ENCODE measurements around the gene ATG5. TPM values are rescaled to one million over a fixed set of nuclear protein-coding genes. Genes with fewer than 3 reads are reported as not detected.
A peak's percentile ranks its signal among the peaks of the same experiment; 100 is the strongest.

ATG5 gene
- total RNA-seq, 3 donors from 2014 or later (not counting 1 experiment from before 2014, with no cell fraction given), result 27.5 to 39.0 (median 35.4) TPM

DNA sequence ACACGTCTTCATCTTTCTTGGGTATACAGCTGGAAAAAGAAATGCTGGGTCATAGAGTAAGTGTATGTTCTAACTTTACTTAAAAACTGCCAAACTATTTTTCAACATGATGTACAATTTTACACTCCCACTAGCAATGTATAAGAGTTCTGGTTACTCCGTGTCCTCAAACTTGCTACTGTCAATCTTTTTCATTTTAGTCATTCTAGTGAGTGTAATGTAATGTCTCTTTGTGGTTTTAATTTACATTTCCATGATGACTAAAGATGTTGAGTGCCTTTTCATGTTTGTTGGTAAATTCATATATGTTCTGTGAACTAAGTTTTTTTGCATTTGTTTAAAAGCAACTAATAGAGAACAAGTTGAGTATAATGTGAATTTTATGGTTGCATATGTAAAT lies 43.9 kb downstream of the ATG5 start:
- ATAC-seq, result no peak
- Mint-ChIP-seq H3K36me3 (peaks cover 9% of the 10 kb centered on the region), H3K4me3 (no peak overlapping the region), H3K27me3 (ENCODE audit: low read depth in 2 of 2) (no peaks in the 10 kb centered on the region), H3K27ac (no peak overlapping the region), H3K9me3 (no peaks in the 10 kb centered on the region), H3K4me1 (peaks cover 39 to 56% of the 10 kb centered on the region in 2 donors)
- DNase-seq, result no peak
- no CpG with 5 or more reads among the region's 2 CpGs for WGBS (ENCODE audit: insufficient coverage)
- intact Hi-C loops (cut with micrococcal nuclease), result no loop called here
- Histone ChIP-seq H3K4me3 (ENCODE audit: low read length) (no peak overlapping the region), H3K36me3 (ENCODE audit: control insufficient read depth, insufficient read depth, low read length) (peaks cover 17% of the 10 kb centered on the region), H3K9me3 (ENCODE audit: control insufficient read depth, insufficient read depth, low read length) (no peaks in the 10 kb centered on the region), H3K27me3 (ENCODE audit: control insufficient read depth, insufficient read depth, low read length) (no peaks in the 10 kb centered on the region), H3K4me1 (ENCODE audit: control insufficient read depth, insufficient read depth, low read length) (no peaks in the 10 kb centered on the region), H3K27ac (ENCODE audit: low read length) (no peak overlapping the region)
- TF ChIP-seq, protein P1, sequence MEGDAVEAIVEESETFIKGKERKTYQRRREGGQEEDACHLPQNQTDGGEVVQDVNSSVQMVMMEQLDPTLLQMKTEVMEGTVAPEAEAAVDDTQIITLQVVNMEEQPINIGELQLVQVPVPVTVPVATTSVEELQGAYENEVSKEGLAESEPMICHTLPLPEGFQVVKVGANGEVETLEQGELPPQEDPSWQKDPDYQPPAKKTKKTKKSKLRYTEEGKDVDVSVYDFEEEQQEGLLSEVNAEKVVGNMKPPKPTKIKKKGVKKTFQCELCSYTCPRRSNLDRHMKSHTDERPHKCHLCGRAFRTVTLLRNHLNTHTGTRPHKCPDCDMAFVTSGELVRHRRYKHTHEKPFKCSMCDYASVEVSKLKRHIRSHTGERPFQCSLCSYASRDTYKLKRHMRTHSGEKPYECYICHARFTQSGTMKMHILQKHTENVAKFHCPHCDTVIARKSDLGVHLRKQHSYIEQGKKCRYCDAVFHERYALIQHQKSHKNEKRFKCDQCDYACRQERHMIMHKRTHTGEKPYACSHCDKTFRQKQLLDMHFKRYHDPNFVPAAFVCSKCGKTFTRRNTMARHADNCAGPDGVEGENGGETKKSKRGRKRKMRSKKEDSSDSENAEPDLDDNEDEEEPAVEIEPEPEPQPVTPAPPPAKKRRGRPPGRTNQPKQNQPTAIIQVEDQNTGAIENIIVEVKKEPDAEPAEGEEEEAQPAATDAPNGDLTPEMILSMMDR (IDR thresholded peaks at IDR 0.05), result no peak

DNA sequence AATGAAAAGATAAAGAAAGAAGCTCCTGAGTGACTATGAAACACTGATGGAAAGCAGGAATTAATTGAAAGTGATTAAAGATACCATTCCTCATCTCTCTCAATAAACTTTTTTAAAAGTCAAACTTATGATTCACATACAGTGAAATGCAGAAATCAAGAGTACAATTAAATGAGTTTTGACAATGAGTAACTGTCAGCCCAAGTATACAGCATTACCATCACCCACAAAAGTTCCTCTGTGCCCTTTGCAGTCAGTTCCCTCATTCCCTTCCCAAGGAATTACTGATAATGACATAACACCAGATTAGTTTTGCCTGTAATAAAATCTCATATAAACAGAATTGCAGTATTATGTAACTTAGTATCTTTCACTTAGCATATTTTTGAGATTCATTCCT lies 44.5 kb downstream of the ATG5 start:
- Histone ChIP-seq H3K27ac (ENCODE audit: low read length) (no peak overlapping the region), H3K36me3 (ENCODE audit: control insufficient read depth, insufficient read depth, low read length) (peaks cover 18% of the 10 kb centered on the region), H3K27me3 (ENCODE audit: control insufficient read depth, insufficient read depth, low read length) (no peaks in the 10 kb centered on the region), H3K4me3 (ENCODE audit: low read length) (no peak overlapping the region), H3K9me3 (ENCODE audit: control insufficient read depth, insufficient read depth, low read length) (no peaks in the 10 kb centered on the region), H3K4me1 (ENCODE audit: control insufficient read depth, insufficient read depth, low read length) (no peaks in the 10 kb centered on the region)
- intact Hi-C loops (cut with micrococcal nuclease), result no loop called here
- peak overlapping the region in 1 of 2 donors; percentile 36 for H3K27ac Mint-ChIP-seq
- no peaks in the 10 kb centered on the region for H3K9me3 Mint-ChIP-seq
- DNase-seq (no peak), ATAC-seq (no peak)
- H3K4me3 Mint-ChIP-seq, result no peak overlapping the region
- H3K36me3 Mint-ChIP-seq, result peaks cover 9% of the 10 kb centered on the region
- peaks cover 38 to 50% of the 10 kb centered on the region in 2 donors for H3K4me1 Mint-ChIP-seq
- no peaks in the 10 kb centered on the region for H3K27me3 Mint-ChIP-seq (ENCODE audit: low read depth in 2 of 2)
- TF ChIP-seq, protein P1 (IDR thresholded peaks at IDR 0.05), result no peak

DNA sequence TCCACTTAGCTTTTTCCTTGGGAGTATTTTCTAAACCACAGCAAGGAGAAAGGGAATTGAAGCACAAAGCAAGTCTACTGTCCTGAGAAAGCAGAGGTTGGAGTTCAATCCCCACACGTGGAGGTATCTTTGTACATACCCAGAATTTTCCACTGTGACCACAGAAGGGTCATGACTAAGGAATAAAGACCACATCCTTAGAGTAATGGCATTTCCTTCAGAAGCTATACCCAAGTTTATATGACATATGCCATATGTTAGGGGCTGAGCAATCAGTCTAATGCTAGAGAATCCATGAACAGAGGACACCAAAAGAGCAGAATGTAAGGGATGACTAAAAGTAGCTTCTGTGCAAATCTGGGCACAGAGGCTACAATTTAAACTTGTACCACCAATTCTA lies 46.4 kb downstream of the ATG5 start:
- no peaks in the 10 kb centered on the region for H3K9me3 Mint-ChIP-seq
- H3K4me1 Mint-ChIP-seq, result peaks cover 29 to 39% of the 10 kb centered on the region in 2 donors
- intact Hi-C loops (cut with micrococcal nuclease), result no loop called here
- H3K4me3 ChIP-seq (ENCODE audit: low read length), result no peak overlapping the region
- peaks cover 9% of the 10 kb centered on the region for H3K36me3 Mint-ChIP-seq
- DNase-seq, result no peak
- no peak overlapping the region for H3K4me3 Mint-ChIP-seq
- no peak overlapping the region for H3K27ac ChIP-seq (ENCODE audit: low read length)
- WGBS (ENCODE audit: insufficient coverage), result 67% methylated on average over 1 of the region's 1 CpG
- H3K27ac Mint-ChIP-seq, result peak overlapping the region in 1 of 2 donors; percentile 43
- H3K27me3 ChIP-seq (ENCODE audit: control insufficient read depth, insufficient read depth, low read length), result no peaks in the 10 kb centered on the region
- no peaks in the 10 kb centered on the region for H3K9me3 ChIP-seq (ENCODE audit: control insufficient read depth, insufficient read depth, low read length)
- H3K27me3 Mint-ChIP-seq (ENCODE audit: low read depth in 2 of 2), result no peaks in the 10 kb centered on the region
- no peak for ATAC-seq
- TF ChIP-seq, protein P1 (IDR thresholded peaks at IDR 0.05), result no peak
- no peaks in the 10 kb centered on the region for H3K4me1 ChIP-seq (ENCODE audit: control insufficient read depth, insufficient read depth, low read length)
- peaks cover 18% of the 10 kb centered on the region for H3K36me3 ChIP-seq (ENCODE audit: control insufficient read depth, insufficient read depth, low read length)

DNA sequence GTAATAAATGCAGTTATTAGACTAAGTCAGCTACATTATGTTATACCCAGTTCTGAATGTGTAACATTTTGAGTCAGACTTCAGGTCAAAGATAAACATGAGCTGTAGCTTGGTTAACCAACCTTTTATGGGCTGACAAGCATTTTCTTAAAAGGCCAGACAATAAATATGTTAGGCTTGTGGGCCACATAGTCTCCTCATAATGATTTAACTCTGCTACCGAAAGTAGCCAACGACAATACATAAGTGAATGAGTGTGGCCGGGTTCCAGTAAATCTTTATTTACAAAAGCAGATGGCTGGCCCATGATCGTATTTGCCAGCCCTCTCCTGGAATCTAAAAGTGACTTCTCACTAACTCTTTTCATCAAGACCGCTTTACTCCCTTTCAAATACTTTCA lies 49.9 kb downstream of the ATG5 start:
- peaks cover 14 to 18% of the 10 kb centered on the region in 2 donors for H3K4me1 Mint-ChIP-seq
- WGBS (ENCODE audit: insufficient coverage), result 87% methylated on average over 5 of the region's 5 CpGs
- no peak overlapping the region for H3K27ac Mint-ChIP-seq
- H3K36me3 Mint-ChIP-seq, result peaks cover 9% of the 10 kb centered on the region
- peaks cover 18% of the 10 kb centered on the region for H3K36me3 ChIP-seq (ENCODE audit: control insufficient read depth, insufficient read depth, low read length)
- ATAC-seq, result no peak
- H3K9me3 ChIP-seq (ENCODE audit: control insufficient read depth, insufficient read depth, low read length), result no peaks in the 10 kb centered on the region
- intact Hi-C loops (cut with micrococcal nuclease), result no loop called here
- no peaks in the 10 kb centered on the region for H3K4me1 ChIP-seq (ENCODE audit: control insufficient read depth, insufficient read depth, low read length)
- no peaks in the 10 kb centered on the region for H3K27me3 ChIP-seq (ENCODE audit: control insufficient read depth, insufficient read depth, low read length)
- H3K27me3 Mint-ChIP-seq (ENCODE audit: low read depth in 2 of 2), result no peaks in the 10 kb centered on the region
- DNase-seq, result no peak
- no peaks in the 10 kb centered on the region for H3K9me3 Mint-ChIP-seq
- H3K4me3 Mint-ChIP-seq, result no peak overlapping the region
- no peak overlapping the region for H3K4me3 ChIP-seq (ENCODE audit: low read length)
- TF ChIP-seq, protein P1 (IDR thresholded peaks at IDR 0.05), result no peak
- H3K27ac ChIP-seq (ENCODE audit: low read length), result no peak overlapping the region
